Urinary bladder (tissue), 4 donors: Measurements from ENCODE around the gene SZRD1. TPM values are rescaled to one million over a fixed set of nuclear protein-coding genes. Genes with fewer than 3 reads are reported as not detected.

ENCODE experiments used
- DNase-seq: peaks from one replicate; pipeline ENCODE4 v3.0.0-alpha.2; 2015; ENCODE audit errors: extremely low spot score
- H3K27ac ChIP-seq: one replicate; pipeline ENCODE4 v1.5.1; 2013; ENCODE audit warnings: low read depth, mild to moderate bottlenecking, moderate library complexity
- H3K36me3 ChIP-seq: one replicate; pipeline ENCODE4 v1.6.1; 2013; ENCODE audit warnings: mild to moderate bottlenecking, moderate library complexity; ENCODE audit not compliant: insufficient read depth
- H3K4me1 ChIP-seq: one replicate; pipeline ENCODE4 v1.6.1; 2013; ENCODE audit warnings: mild to moderate bottlenecking, moderate library complexity; ENCODE audit not compliant: insufficient read depth
- H3K4me3 ChIP-seq: one replicate; pipeline ENCODE4 v1.5.1; 2013; ENCODE audit warnings: low read depth, low read length
- WGBS: extraction: QIAGEN DNeasy Blood & Tissue Kit; methylation state at CpG from one replicate; pipeline ENCODE4 v1.1.7; 2013; 5-methylcytosine and 5-hydroxymethylcytosine counted together
- polyA plus RNA-seq: library from polyadenylated mRNA; stranded (reverse); fragments of 200-250 nt; gene quantifications from one replicate; pipeline ENCODE4 v1.2.3, GENCODE V29; 2013
- total RNA-seq: library from RNA; depleted of rRNA; stranded (reverse); fragments of >200 nt; gene quantifications from one replicate; pipeline ENCODE4 v1.2.3, GENCODE V29; 2014
- donor health status: healthy with polysubstance abuse.
- donor health status: healthy.

Gene SZRD1
- total and polyA plus RNA-seq, 2 donors: 17.8 to 115 TPM

- Histone ChIP-seq H3K36me3 (no peaks in the 10 kb centered on the region), H3K4me3 (no peak overlapping the region), H3K27ac (no peak overlapping the region), H3K4me1 (no peaks in the 10 kb centered on the region)
- whole genome bisulfite sequencing: 85% methylated on average over 10 of the region's 10 CpGs
- DNase-seq: no peak
Measured at GRCh38 chr1:16425125-16426025, 58.3 kb downstream of the SZRD1 start.

DNA sequence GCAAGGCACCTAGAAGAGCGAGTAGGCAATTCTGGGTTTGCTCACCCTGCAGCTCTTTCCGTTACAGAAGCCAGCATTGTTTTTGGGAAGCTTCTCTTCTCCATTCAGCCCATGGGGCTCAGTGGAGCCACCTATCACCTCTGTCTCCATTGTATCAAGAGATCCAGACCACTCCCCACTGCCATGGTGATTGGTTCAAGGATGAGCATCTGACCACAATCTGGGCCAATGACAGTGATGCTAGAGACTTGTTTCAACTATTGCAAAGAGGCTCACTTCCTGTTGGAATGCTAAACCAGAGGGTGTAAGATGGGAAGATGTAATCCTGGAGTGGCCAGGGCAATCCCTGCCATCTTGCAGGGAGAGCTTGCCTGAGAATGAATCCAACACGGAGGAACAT lies 63.6 kb downstream of the SZRD1 start:
- no peak for DNase-seq
- 68% methylated on average over 3 of the region's 3 CpGs for WGBS
- H3K27ac ChIP-seq: no peak overlapping the region
- no peaks in the 10 kb centered on the region for H3K36me3 ChIP-seq
- no peaks in the 10 kb centered on the region for H3K4me1 ChIP-seq
- H3K4me3 ChIP-seq: no peak overlapping the region

GRCh38 chr1:16433030-16433429 lies 66.0 kb downstream of the SZRD1 start:
- no peak for DNase-seq
- no peak overlapping the region for H3K4me3 ChIP-seq
- no peaks in the 10 kb centered on the region for H3K4me1 ChIP-seq
- WGBS: 68% methylated on average over 9 of the region's 9 CpGs
- no peaks in the 10 kb centered on the region for H3K36me3 ChIP-seq
- no peak overlapping the region for H3K27ac ChIP-seq

- 97% methylated on average over 4 of the region's 4 CpGs for WGBS
- Histone ChIP-seq H3K27ac (no peak overlapping the region), H3K36me3 (no peaks in the 10 kb centered on the region), H3K4me3 (no peak overlapping the region), H3K4me1 (no peaks in the 10 kb centered on the region)
- DNase-seq: no peak
Measured at GRCh38 chr1:16434007-16434406, 67.0 kb downstream of the SZRD1 start.

DNA sequence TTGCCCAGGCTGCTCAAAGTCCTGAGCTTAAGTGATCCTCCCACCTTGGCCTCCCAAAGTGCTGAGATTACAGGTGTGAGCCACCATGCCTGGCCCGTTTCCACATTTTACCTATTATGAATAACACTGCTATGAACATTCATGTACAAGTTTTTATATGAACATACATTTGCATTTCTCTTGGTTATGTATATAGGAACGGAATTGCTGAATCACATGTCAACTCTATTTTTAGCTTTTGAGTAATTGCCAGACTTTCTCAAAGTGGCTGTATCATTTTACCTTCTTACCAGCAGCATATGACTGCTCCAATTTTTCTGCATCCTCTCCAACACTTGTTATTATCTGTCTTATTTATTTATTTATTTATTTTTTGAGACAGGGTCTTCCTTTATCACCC lies 67.5 kb downstream of the SZRD1 start:
- H3K36me3 ChIP-seq: no peaks in the 10 kb centered on the region
- WGBS: 62% methylated on average over 2 of the region's 2 CpGs
- H3K4me3 ChIP-seq: no peak overlapping the region
- H3K4me1 ChIP-seq: no peaks in the 10 kb centered on the region
- DNase-seq: no peak
- no peak overlapping the region for H3K27ac ChIP-seq

DNA sequence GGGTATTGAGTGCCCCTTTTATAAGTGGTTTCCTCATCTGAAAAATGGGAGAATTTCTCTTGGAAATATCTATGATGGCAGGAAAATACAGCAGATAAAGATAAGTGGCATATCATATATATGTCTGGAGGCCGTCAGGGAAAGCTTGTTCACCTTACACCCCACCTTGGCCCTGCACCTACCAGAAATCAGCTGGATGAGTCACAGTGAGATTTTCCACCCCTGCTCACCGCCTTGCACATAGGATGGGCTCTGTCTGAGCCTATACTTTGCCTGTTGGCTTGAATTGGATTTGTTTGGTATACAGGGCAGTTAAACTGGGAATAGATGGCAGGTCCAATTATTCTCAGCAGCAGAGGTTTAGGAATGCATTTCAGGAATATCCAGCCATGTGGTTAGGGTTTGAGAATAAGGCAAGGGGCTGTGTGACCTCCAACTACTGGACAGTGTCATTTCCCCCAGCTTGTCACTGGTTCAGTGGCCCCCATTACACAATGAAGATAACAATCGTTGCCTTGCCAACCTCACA lies 70.0 kb downstream of the SZRD1 start, which contains the start of gene SPATA21:
Gene SPATA21 (minus strand): TSS at position 479 of the 529 bp plus-strand sequence. CDS start 6,053 bp downstream, outside the sequence.
- no peaks in the 10 kb centered on the region for H3K4me1 ChIP-seq
- no peak for DNase-seq
- H3K36me3 ChIP-seq: no peaks in the 10 kb centered on the region
- H3K27ac ChIP-seq: no peak within 1 kb of the TSS
- H3K4me3 ChIP-seq: no peak within 1 kb of the TSS
- 66% methylated on average over 3 of the region's 3 CpGs for WGBS

- no peak for DNase-seq
- no peak overlapping the region for H3K4me3 ChIP-seq
- no peak overlapping the region for H3K27ac ChIP-seq
- no peaks in the 10 kb centered on the region for H3K4me1 ChIP-seq
- 89% methylated on average over 2 of the region's 2 CpGs for WGBS
- no peaks in the 10 kb centered on the region for H3K36me3 ChIP-seq
Measured at GRCh38 chr1:16438516-16438915, 71.5 kb downstream of the SZRD1 start.

GRCh38 chr1:16438924-16439323 lies 71.9 kb downstream of the SZRD1 start:
- Histone ChIP-seq H3K36me3 (no peaks in the 10 kb centered on the region), H3K4me1 (no peaks in the 10 kb centered on the region), H3K4me3 (no peak overlapping the region), H3K27ac (no peak overlapping the region)
- 84% methylated on average over 2 of the region's 2 CpGs for WGBS
- no peak for DNase-seq

- Histone ChIP-seq H3K27ac (peak overlapping the region; percentile 33), H3K36me3 (no peaks in the 10 kb centered on the region), H3K4me3 (peak overlapping the region; percentile 86), H3K4me1 (no peaks in the 10 kb centered on the region)
- DNase-seq: no peak
- 49% methylated on average over 7 of the region's 7 CpGs for WGBS
Measured at GRCh38 chr1:16440131-16440469, 73.1 kb downstream of the SZRD1 start.

- Histone ChIP-seq H3K36me3 (no peaks in the 10 kb centered on the region), H3K4me1 (no peaks in the 10 kb centered on the region), H3K27ac (peak within 1 kb of the TSS; percentile 33), H3K4me3 (peak within 1 kb of the TSS; percentile 86)
- WGBS: under 1% methylated on average over 68 of the region's 68 CpGs
- DNase-seq: peak; percentile 76
Measured at GRCh38 chr1:16440470-16441281, 73.6 kb downstream of the SZRD1 start, which contains the start of gene NECAP2. Gene NECAP2, plus strand, starts transcription at chr1:16440724. Its CDS starts 38 bp downstream, at chr1:16440762.

- no peaks in the 10 kb centered on the region for H3K4me1 ChIP-seq
- H3K4me3 ChIP-seq: peak overlapping the region; percentile 86
- 1% methylated on average over 12 of the region's 12 CpGs for whole genome bisulfite sequencing
- DNase-seq: peak; percentile 1
- no peaks in the 10 kb centered on the region for H3K36me3 ChIP-seq
- no peak overlapping the region for H3K27ac ChIP-seq
Measured at GRCh38 chr1:16441282-16441665, 74.2 kb downstream of the SZRD1 start.

DNA sequence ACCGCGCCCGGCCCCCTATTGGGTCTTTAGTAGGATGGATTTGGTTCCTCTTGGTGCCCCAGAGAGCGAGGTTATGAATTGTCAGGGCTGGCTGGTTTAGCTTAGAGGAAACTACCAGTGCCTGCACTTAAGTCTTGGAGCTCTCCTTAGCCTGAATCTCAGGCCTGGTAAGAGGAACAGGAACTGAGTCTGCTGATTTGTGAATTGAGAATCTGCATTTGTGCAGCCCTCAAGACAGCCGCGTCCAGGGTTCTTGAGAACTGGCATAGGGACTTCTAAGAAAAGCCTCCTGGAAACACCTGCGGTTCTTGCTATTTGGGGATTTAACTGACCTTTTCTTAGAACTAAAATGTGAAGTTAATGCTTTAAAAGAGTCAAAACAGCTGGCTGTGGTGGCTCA lies 75.2 kb downstream of the SZRD1 start:
- DNase-seq: no peak
- 92% methylated on average over 7 of the region's 7 CpGs for WGBS
- no peak overlapping the region for H3K27ac ChIP-seq
- H3K4me1 ChIP-seq: no peaks in the 10 kb centered on the region
- no peaks in the 10 kb centered on the region for H3K36me3 ChIP-seq
- no peak overlapping the region for H3K4me3 ChIP-seq

GRCh38 chr1:16442941-16443340 lies 75.9 kb downstream of the SZRD1 start:
- Histone ChIP-seq H3K27ac (no peak overlapping the region), H3K4me1 (no peaks in the 10 kb centered on the region), H3K4me3 (no peak overlapping the region), H3K36me3 (no peaks in the 10 kb centered on the region)
- DNase-seq: no peak
- 70% methylated on average over 2 of the region's 2 CpGs for WGBS
